Muscle of leg (tissue), 11 donors: ENCODE results near the gene CYTH4. TPM values are rescaled to one million over a fixed set of nuclear protein-coding genes. Genes with fewer than 3 reads are reported as not detected.
A peak's percentile ranks its signal among the peaks of the same experiment; 100 is the strongest.

Experiments used
- DNase-seq: peaks from one replicate; pipeline ENCODE4 v3.0.0; 2013
- H3K27ac ChIP-seq: one replicate; pipeline ENCODE4 v1.5.1; 2013; ENCODE audit warnings: mild to moderate bottlenecking, low read length, control low read depth
- H3K27me3 ChIP-seq: one replicate; pipeline ENCODE4 v1.6.1; 2013; ENCODE audit warnings: low read length; ENCODE audit not compliant: control insufficient read depth, insufficient read depth
- H3K36me3 ChIP-seq: one replicate; pipeline ENCODE4 v1.6.1; 2013; ENCODE audit warnings: low read length; ENCODE audit not compliant: control insufficient read depth, insufficient read depth
- H3K4me1 ChIP-seq: one replicate; pipeline ENCODE4 v1.6.1; 2013; ENCODE audit warnings: low read length; ENCODE audit not compliant: control insufficient read depth, insufficient read depth
- H3K4me3 ChIP-seq: one replicate; pipeline ENCODE4 v1.5.1; 2013; ENCODE audit warnings: low read length, control low read depth
- H3K9me3 ChIP-seq: replicated peaks from 2 replicates; pipeline ENCODE4 v1.6.1; 2013; ENCODE audit warnings: low read depth, low read length; ENCODE audit not compliant: control insufficient read depth
- WGBS: methylation state at CpG from one replicate; pipeline ENCODE4 v1.1.5; 2013; ENCODE audit warnings: missing lambda C conversion rate; ENCODE audit not compliant: insufficient coverage; 5-methylcytosine and 5-hydroxymethylcytosine counted together
- polyA plus RNA-seq, 8 donors: library from polyadenylated mRNA; unstranded; fragments of 120-200 nt; gene quantifications; one replicate each; pipeline versions ENCODE4 v1.2.1 to v1.2.3, GENCODE V29; 2013; ENCODE audit warnings: inconsistent platforms in 1 of 8, low replicate concordance in 1 of 8; ENCODE audit not compliant: insufficient read length in 8 of 8, insufficient read depth in 1 of 8
- total RNA-seq: library from RNA; stranded (reverse); fragments of 120-200 nt; gene quantifications from one replicate; pipeline ENCODE4 v1.2.4, GENCODE V29; 2013

Gene CYTH4
- total and polyA plus RNA-seq, 9 donors, result 4.6 to 9.6 (median 5.8) TPM

GRCh38 chr22:37310815-37311595 is 28.7 kb downstream of the CYTH4 start:
- no peaks in the 10 kb centered on the region for H3K36me3 ChIP-seq
- peaks cover 6% of the 10 kb centered on the region for H3K27me3 ChIP-seq
- peaks cover 55% of the 10 kb centered on the region for H3K4me1 ChIP-seq

GRCh38 chr22:37311761-37312312 is 29.5 kb downstream of the CYTH4 start:
- 81% methylated on average over 17 of the region's 19 CpGs for WGBS

More at GRCh38 chr22:37310815-37311595, 28.7 kb downstream of the CYTH4 start:
- Histone ChIP-seq H3K27ac (peak overlapping the region; percentile 13), H3K9me3 (no peaks in the 10 kb centered on the region), H3K4me3 (no peak overlapping the region)
- peak; percentile 69 for DNase-seq
- WGBS, result 82% methylated on average over 25 of the region's 25 CpGs

GRCh38 chr22:37312549-37313183 is 30.4 kb downstream of the CYTH4 start:
- H3K4me1 ChIP-seq, result peaks cover 38% of the 10 kb centered on the region
- no peaks in the 10 kb centered on the region for H3K36me3 ChIP-seq
- H3K4me3 ChIP-seq, result no peak overlapping the region
- no peaks in the 10 kb centered on the region for H3K9me3 ChIP-seq
- peaks cover 8% of the 10 kb centered on the region for H3K27me3 ChIP-seq
- WGBS, result 85% methylated on average over 7 of the region's 9 CpGs
- DNase-seq, result no peak
- no peak overlapping the region for H3K27ac ChIP-seq

More at GRCh38 chr22:37311761-37312312, 29.5 kb downstream of the CYTH4 start:
- H3K27me3 ChIP-seq, result peaks cover 6% of the 10 kb centered on the region
- no peaks in the 10 kb centered on the region for H3K36me3 ChIP-seq
- H3K4me3 ChIP-seq, result no peak overlapping the region
- H3K9me3 ChIP-seq, result no peaks in the 10 kb centered on the region
- peaks cover 47% of the 10 kb centered on the region for H3K4me1 ChIP-seq
- H3K27ac ChIP-seq, result no peak overlapping the region
- DNase-seq, result no peak

GRCh38 chr22:37313376-37314314 is 31.3 kb downstream of the CYTH4 start:
- Histone ChIP-seq H3K36me3 (no peaks in the 10 kb centered on the region), H3K4me3 (no peak overlapping the region), H3K27me3 (peaks cover 11% of the 10 kb centered on the region), H3K27ac (no peak overlapping the region), H3K4me1 (peaks cover 31% of the 10 kb centered on the region), H3K9me3 (no peaks in the 10 kb centered on the region)
- peak; percentile 56 for DNase-seq
- WGBS, result 31% methylated on average over 21 of the region's 25 CpGs

GRCh38 chr22:37314315-37315074 is 32.2 kb downstream of the CYTH4 start:
- Histone ChIP-seq H3K27ac (no peak overlapping the region), H3K4me3 (no peak overlapping the region), H3K27me3 (peaks cover 18% of the 10 kb centered on the region), H3K9me3 (no peaks in the 10 kb centered on the region), H3K36me3 (no peaks in the 10 kb centered on the region), H3K4me1 (peaks cover 29% of the 10 kb centered on the region)
- WGBS, result 66% methylated on average over 5 of the region's 16 CpGs
- DNase-seq, result no peak

GRCh38 chr22:37316405-37316804 is 34.1 kb downstream of the CYTH4 start:
- peaks cover 21% of the 10 kb centered on the region for H3K4me1 ChIP-seq
- peaks cover 30% of the 10 kb centered on the region for H3K27me3 ChIP-seq
- no peak overlapping the region for H3K4me3 ChIP-seq
- 79% methylated on average over 6 of the region's 6 CpGs for WGBS
- no peak for DNase-seq
- H3K9me3 ChIP-seq, result no peaks in the 10 kb centered on the region
- no peak overlapping the region for H3K27ac ChIP-seq
- H3K36me3 ChIP-seq, result no peaks in the 10 kb centered on the region

- no peaks in the 10 kb centered on the region for H3K36me3 ChIP-seq
- no peak overlapping the region for H3K4me3 ChIP-seq
- peaks cover 21% of the 10 kb centered on the region for H3K4me1 ChIP-seq
- DNase-seq, result peak; percentile 90
- WGBS, result 38% methylated on average over 11 of the region's 11 CpGs
- H3K27ac ChIP-seq, result no peak overlapping the region
- peaks cover 30% of the 10 kb centered on the region for H3K27me3 ChIP-seq
- H3K9me3 ChIP-seq, result no peaks in the 10 kb centered on the region
Measured at GRCh38 chr22:37316875-37317371, 34.6 kb downstream of the CYTH4 start.

- H3K27ac ChIP-seq, result no peak overlapping the region
- DNase-seq, result no peak
- peaks cover 21% of the 10 kb centered on the region for H3K4me1 ChIP-seq
- peaks cover 36% of the 10 kb centered on the region for H3K27me3 ChIP-seq
- H3K9me3 ChIP-seq, result no peaks in the 10 kb centered on the region
- no peaks in the 10 kb centered on the region for H3K36me3 ChIP-seq
- H3K4me3 ChIP-seq, result no peak overlapping the region
- 62% methylated on average over 4 of the region's 6 CpGs for WGBS
Measured at GRCh38 chr22:37317698-37318210, 35.4 kb downstream of the CYTH4 start.
